Upper lobe of left lung (tissue), 6 donors: ENCODE results near the gene SDK2. TPM values are rescaled to one million over a fixed set of nuclear protein-coding genes. Genes with fewer than 3 reads are reported as not detected.

Source experiments
- ATAC-seq, 2 donors: fragments of 200-7000 bp; cut with Tn5 transposase; one replicate each; pipeline ENCODE4 v1.9.1; 2022; ENCODE audit warnings: mild to moderate bottlenecking in 2 of 2, moderate library complexity in 2 of 2; ENCODE audit not compliant: low FRiP score in 2 of 2
- DNase-seq, 2 donors: peaks; one replicate each; pipeline ENCODE4 v3.0.0-alpha.2; 2019 to 2020
- H3K27ac ChIP-seq, 4 donors: fragments of 200-600 bp; sonication (generic); one replicate each; pipeline ENCODE4 v1.5.1; 2016 to 2019
- H3K27me3 ChIP-seq, 4 donors: fragments of 200-600 bp; sonication (generic); one replicate each; pipeline ENCODE4 v1.5.1; 2017 to 2019
- H3K36me3 ChIP-seq, 4 donors: fragments of 200-600 bp; sonication (generic); one replicate each; pipeline ENCODE4 v1.5.1; 2016 to 2019
- H3K4me1 ChIP-seq, 4 donors: fragments of 200-600 bp; sonication (generic); one replicate each; pipeline ENCODE4 v1.5.1; 2018 to 2019
- H3K4me3 ChIP-seq, 4 donors: fragments of 200-600 bp; sonication (generic); one replicate each; pipeline ENCODE4 v1.5.1; 2017 to 2019; ENCODE audit warnings: mild to moderate bottlenecking in 2 of 4, moderate library complexity in 1 of 4
- H3K9me3 ChIP-seq, 4 donors: fragments of 200-600 bp; sonication (generic); one replicate each; pipeline ENCODE4 v1.5.1; 2018 to 2019
- CTCF ChIP-seq, 6 experiments: fragments of 450-650 bp in 4 of 6; fragments of 200-600 bp in 2 of 6; sonication (generic) in 2 of 6; IDR thresholded peaks; one replicate each; pipeline ENCODE4 v1.5.1; 2016 to 2019; ENCODE audit warnings: antibody characterized with exemption in 6 of 6
- EP300 ChIP-seq, 4 donors: sonication (generic); formaldehyde crosslinking; IDR thresholded peaks; one replicate each; pipeline ENCODE4 v1.5.1; 2017; ENCODE audit warnings: antibody characterized with exemption in 4 of 4, control low read depth in 2 of 4
- POLR2A ChIP-seq, 4 donors: fragments of 450-650 bp; IDR thresholded peaks; one replicate each; pipeline ENCODE4 v1.5.1; 2016 to 2017; ENCODE audit warnings: antibody characterized with exemption in 4 of 4, mild to moderate bottlenecking in 2 of 4
- POLR2AphosphoS5 ChIP-seq, 2 donors: sonication (generic); formaldehyde crosslinking; IDR thresholded peaks; one replicate each; pipeline ENCODE4 v1.5.1; 2017; ENCODE audit warnings: antibody characterized with exemption in 2 of 2
- WGBS, 2 donors: methylation state at CpG; one replicate each; pipeline ENCODE4 v1.1.5; 2017 to 2018; 5-methylcytosine and 5-hydroxymethylcytosine counted together
- total RNA-seq, 6 donors: library from RNA; depleted of rRNA in 4 of 6; stranded (reverse); fragments of >200 nt in 4 of 6; gene quantifications; one replicate each; pipeline versions ENCODE4 v1.1.0 to v1.2.1, GENCODE V29; 2016 to 2021
- donor health status: DM: no; HTN: no; CAD: no; lungs with moderate emphysema.
- donor health status: DM: no; HTN: yes; CAD: no; lungs with severe emphysema.

SDK2 gene
- total RNA-seq, 6 donors from 2014 or later = 1.2 to 7.3 (median 2.9) TPM

GRCh38 chr17:73492821-73493814 lies 151.1 kb downstream of the SDK2 start:
- no peaks in the 10 kb centered on the region for H3K36me3 ChIP-seq
- H3K27ac ChIP-seq = no peak overlapping the region
- H3K9me3 ChIP-seq = no peaks in the 10 kb centered on the region
- H3K27me3 ChIP-seq = no peaks in the 10 kb centered on the region
- 40 to 50% methylated on average over 17 to 22 of the region's 22 CpGs for WGBS, 2 donors
- ATAC-seq (no peak), DNase-seq (no peak)
- TF ChIP-seq POLR2AphosphoS5 (IDR thresholded peaks at IDR 0.05) (no peak), EP300 (IDR thresholded peaks at IDR 0.05) (no peak), CTCF (IDR thresholded peaks at IDR 0.05) (no peak), POLR2A (IDR thresholded peaks at IDR 0.05) (no peak)
- H3K4me1 ChIP-seq = no peaks in the 10 kb centered on the region
- H3K4me3 ChIP-seq = no peak overlapping the region

- Histone ChIP-seq H3K9me3 (no peaks in the 10 kb centered on the region), H3K4me3 (no peak overlapping the region), H3K36me3 (no peaks in the 10 kb centered on the region), H3K27me3 (no peaks in the 10 kb centered on the region), H3K27ac (no peak overlapping the region), H3K4me1 (no peaks in the 10 kb centered on the region)
- 77 to 90% methylated on average over 9 to 12 of the region's 12 CpGs for WGBS, 2 donors
- no peak for DNase-seq
- ATAC-seq = no peak
- TF ChIP-seq EP300 (IDR thresholded peaks at IDR 0.05) (no peak), POLR2A (IDR thresholded peaks at IDR 0.05) (no peak), CTCF (IDR thresholded peaks at IDR 0.05) (no peak), POLR2AphosphoS5 (IDR thresholded peaks at IDR 0.05) (no peak)
Measured at GRCh38 chr17:73492125-73492820, 152.0 kb downstream of the SDK2 start.

- ATAC-seq (no peak), DNase-seq (no peak)
- no peaks in the 10 kb centered on the region for H3K9me3 ChIP-seq
- WGBS, 2 donors = 96 to 98% methylated on average over 9 of the region's 9 CpGs
- no peak overlapping the region for H3K4me3 ChIP-seq
- H3K4me1 ChIP-seq = no peaks in the 10 kb centered on the region
- no peak overlapping the region for H3K27ac ChIP-seq
- H3K27me3 ChIP-seq = no peaks in the 10 kb centered on the region
- H3K36me3 ChIP-seq = no peaks in the 10 kb centered on the region
- TF ChIP-seq POLR2A (IDR thresholded peaks at IDR 0.05) (no peak), POLR2AphosphoS5 (IDR thresholded peaks at IDR 0.05) (no peak)
Measured at GRCh38 chr17:73491648-73492047, 152.6 kb downstream of the SDK2 start.

- H3K36me3 ChIP-seq = no peaks in the 10 kb centered on the region
- no peak overlapping the region for H3K27ac ChIP-seq
- no peak overlapping the region for H3K4me3 ChIP-seq
- no peak for DNase-seq
- ATAC-seq = no peak
- no peaks in the 10 kb centered on the region for H3K27me3 ChIP-seq
- no peaks in the 10 kb centered on the region for H3K4me1 ChIP-seq
- no peak for TF ChIP-seq EP300 (IDR thresholded peaks at IDR 0.05)
- 82 to 83% methylated on average over 3 of the region's 3 CpGs for WGBS, 2 donors
- no peaks in the 10 kb centered on the region for H3K9me3 ChIP-seq
Measured at GRCh38 chr17:73490851-73491250, 153.4 kb downstream of the SDK2 start.

- Histone ChIP-seq H3K27ac (no peak overlapping the region), H3K9me3 (peaks cover 0 to 3% (median 0%) of the 10 kb centered on the region in 4 donors), H3K4me1 (no peaks in the 10 kb centered on the region), H3K4me3 (no peak overlapping the region), H3K36me3 (no peaks in the 10 kb centered on the region), H3K27me3 (no peaks in the 10 kb centered on the region)
- DNase-seq = no peak
- WGBS, 2 donors = 87 to 88% methylated on average over 7 to 9 of the region's 9 CpGs
- TF ChIP-seq EP300 (IDR thresholded peaks at IDR 0.05) (no peak), POLR2A (IDR thresholded peaks at IDR 0.05) (no peak), POLR2AphosphoS5 (IDR thresholded peaks at IDR 0.05) (no peak), CTCF (IDR thresholded peaks at IDR 0.05) (no peak)
- ATAC-seq = no peak
Measured at GRCh38 chr17:73489991-73490390, 154.3 kb downstream of the SDK2 start.
